Type B pancreatic cell (in vitro differentiated cells): ENCODE results near the gene NUDT3. TPM values are rescaled to one million over a fixed set of nuclear protein-coding genes. Genes with fewer than 3 reads are reported as not detected.

Experiments
- DNase-seq: peaks from one replicate; pipeline ENCODE4 v3.0.0; 2021; ENCODE audit warnings: mixed read lengths; ENCODE audit not compliant: unreplicated experiment; ENCODE audit errors: extremely low spot score
- H3K27ac Mint-ChIP-seq: 2 replicates; pipeline ENCODE4 v1.8.0; 2021; ENCODE audit warnings: mild to moderate bottlenecking, mixed read lengths
- H3K27me3 Mint-ChIP-seq: 2 replicates; pipeline ENCODE4 v1.8.0; 2021; ENCODE audit warnings: mixed read lengths
- H3K36me3 Mint-ChIP-seq: 2 replicates; pipeline ENCODE4 v1.8.0; 2021; ENCODE audit warnings: mixed read lengths
- H3K4me1 Mint-ChIP-seq: one replicate; pipeline ENCODE4 v1.8.0; 2021; ENCODE audit warnings: mixed read lengths; ENCODE audit not compliant: unreplicated experiment
- H3K4me3 Mint-ChIP-seq: 2 replicates; pipeline ENCODE4 v1.8.0; 2021; ENCODE audit warnings: mild to moderate bottlenecking, mixed read lengths
- H3K9me3 Mint-ChIP-seq: 2 replicates; pipeline ENCODE4 v1.8.0; 2021; ENCODE audit warnings: mixed read lengths
- CTCF ChIP-seq: fragments of 200-600 bp; sonication (generic); conservative IDR thresholded peaks from 2 replicates; pipeline ENCODE4 v1.5.0; 2021; ENCODE audit warnings: antibody characterized with exemption, mild to moderate bottlenecking
- total RNA-seq: library from RNA; stranded (reverse); gene quantifications from 2 replicates; pipeline ENCODE4 v1.2.1, GENCODE V29; 2021; ENCODE audit warnings: low replicate concordance

The NUDT3 gene
- total RNA-seq, 1 donor from 2014 or later = 31.9 TPM

GRCh38 chr6:34386316-34387137 lies 5.9 kb downstream of the NUDT3 start:
- H3K27ac Mint-ChIP-seq = no peak overlapping the region
- H3K27me3 Mint-ChIP-seq = no peaks in the 10 kb centered on the region
- TF ChIP-seq CTCF = no peak
- no peak for DNase-seq
- peaks cover 37% of the 10 kb centered on the region for H3K4me1 Mint-ChIP-seq
- no peak overlapping the region for H3K4me3 Mint-ChIP-seq
- H3K36me3 Mint-ChIP-seq = no peaks in the 10 kb centered on the region
- H3K9me3 Mint-ChIP-seq = no peaks in the 10 kb centered on the region

GRCh38 chr6:34385793-34386195 lies 6.7 kb downstream of the NUDT3 start:
- Mint-ChIP-seq H3K9me3 (no peaks in the 10 kb centered on the region), H3K4me1 (peaks cover 37% of the 10 kb centered on the region), H3K27me3 (no peaks in the 10 kb centered on the region), H3K27ac (peak overlapping the region; percentile 61), H3K4me3 (no peak overlapping the region), H3K36me3 (peaks cover 7% of the 10 kb centered on the region)
- DNase-seq = no peak
- no peak for TF ChIP-seq CTCF

GRCh38 chr6:34384321-34385153 lies 7.9 kb downstream of the NUDT3 start:
- peaks cover 13% of the 10 kb centered on the region for H3K36me3 Mint-ChIP-seq
- no peaks in the 10 kb centered on the region for H3K27me3 Mint-ChIP-seq
- TF ChIP-seq CTCF = no peak
- H3K27ac Mint-ChIP-seq = no peak overlapping the region
- H3K4me3 Mint-ChIP-seq = no peak overlapping the region
- no peaks in the 10 kb centered on the region for H3K9me3 Mint-ChIP-seq
- DNase-seq = no peak
- H3K4me1 Mint-ChIP-seq = peaks cover 37% of the 10 kb centered on the region

GRCh38 chr6:34383656-34384320 lies 8.7 kb downstream of the NUDT3 start:
- Mint-ChIP-seq H3K27me3 (no peaks in the 10 kb centered on the region), H3K4me3 (no peak overlapping the region), H3K36me3 (peaks cover 13% of the 10 kb centered on the region), H3K27ac (peak overlapping the region; percentile 1), H3K4me1 (peaks cover 31% of the 10 kb centered on the region), H3K9me3 (no peaks in the 10 kb centered on the region)
- no peak for TF ChIP-seq CTCF
- DNase-seq = no peak

- no peak for TF ChIP-seq CTCF
- Mint-ChIP-seq H3K27me3 (no peaks in the 10 kb centered on the region), H3K27ac (peak overlapping the region; percentile 1), H3K9me3 (no peaks in the 10 kb centered on the region), H3K4me1 (peaks cover 29% of the 10 kb centered on the region), H3K36me3 (peaks cover 13% of the 10 kb centered on the region), H3K4me3 (no peak overlapping the region)
- DNase-seq = no peak
These were observed 9.3 kb downstream of the NUDT3 start for GRCh38 chr6:34383161-34383631.
